K562 (cell line): ENCODE data around the gene LPA. TPM values are rescaled to one million over a fixed set of nuclear protein-coding genes. Genes with fewer than 3 reads are reported as not detected.

Experiments used
- ATAC-seq: fragments of 200-7000 bp; cut with Tn5 transposase; 3 replicates; pipeline ENCODE4 v1.9.1; 2020; ENCODE audit warnings: moderate library complexity
- BruUV-seq: library from RNA; stranded (reverse); fragments of 400-500 nt; replicated peaks from 2 replicates; lab custom pipeline; 2021; lab: Mats Ljungman, UMichigan
- CTCF ChIA-PET: fragments of 300-600 bp; formaldehyde crosslinking; extraction: SDS; loops from one replicate; lab custom pipeline; 2021; ENCODE audit warnings: low intra/inter-chr PET ratio; lab: Yijun Ruan, JAX
- POLR2A ChIA-PET: fragments of 300-600, 350-650 bp; sonication (Branson Sonifier 250); formaldehyde crosslinking; extraction: SDS; loops from one replicate; lab custom pipeline; 2021; ENCODE audit warnings: antibody characterized with exemption, inconsistent platforms; lab: Yijun Ruan, JAX
- DNase-seq, 4 experiments: peaks; one replicate each; pipeline versions ENCODE4 v3.0.0 to v3.0.0-alpha.2; 2011 to 2018; ENCODE audit warnings: low spot score in 3 of 4, mixed read lengths in 3 of 4; ENCODE audit errors: extremely low read depth in 1 of 4
- FAIRE-seq: peaks from 2 replicates; lab custom pipeline; 2011; peaks lifted over from hg19 to GRCh38; lab: Jason Lieb, UNC
- H2AFZ ChIP-seq: 2 replicates; pipeline ENCODE4 v1.6.0; 2011; ENCODE audit warnings: low read depth, low read length, control low read depth, inconsistent platforms
- H3K27ac ChIP-seq: fragments of 200-600 bp; 3 replicates; pipeline ENCODE4 v1.8.0; 2011; ENCODE audit warnings: low read depth, mild to moderate bottlenecking, control low read depth, inconsistent platforms, low read length, moderate library complexity, mixed read lengths; ENCODE audit errors: extremely low read depth
- H3K27me3 ChIP-seq, 2 experiments: fragments of 300-600 bp in 1 of 2; 2 replicates in 1 of 2; 3 replicates in 1 of 2; pipeline versions ENCODE4 v1.6.0 to v1.8.0; 2011; ENCODE audit warnings: inconsistent platforms in 2 of 2, low read length in 2 of 2, mild to moderate bottlenecking in 1 of 2, mixed read lengths in 1 of 2, moderate library complexity in 1 of 2; ENCODE audit not compliant: control insufficient read depth in 2 of 2, insufficient read depth in 2 of 2
- H3K36me3 ChIP-seq: fragments of 300-600 bp; 3 replicates; pipeline ENCODE4 v1.8.0; 2011; ENCODE audit warnings: mild to moderate bottlenecking, low read length, inconsistent platforms; ENCODE audit not compliant: control insufficient read depth, insufficient read depth
- H3K4me1 ChIP-seq, 2 experiments: fragments of 200-600 bp in 1 of 2; replicated peaks in 1 of 2; 2 replicates in 1 of 2; 3 replicates in 1 of 2; pipeline versions ENCODE4 v1.5.1 to v1.8.0; 2011; ENCODE audit warnings: inconsistent platforms in 2 of 2, low read length in 2 of 2, mild to moderate bottlenecking in 1 of 2, mixed read lengths in 1 of 2, moderate library complexity in 1 of 2; ENCODE audit not compliant: control insufficient read depth in 2 of 2, insufficient read depth in 2 of 2
- H3K4me2 ChIP-seq: 2 replicates; pipeline ENCODE4 v1.6.1; 2011; ENCODE audit warnings: low read length, control low read depth, inconsistent platforms, mixed read lengths; ENCODE audit not compliant: insufficient read depth
- H3K4me3 ChIP-seq: fragments of 200-600 bp; sonication (generic), shearing (Covaris generic); 2 replicates; pipeline ENCODE4 v1.5.1; 2016; ENCODE audit warnings: control low read depth, inconsistent platforms
- H3K79me2 ChIP-seq: fragments of 200-600 bp; 3 replicates; pipeline ENCODE4 v1.8.0; 2011; ENCODE audit warnings: low read length, inconsistent platforms; ENCODE audit not compliant: control insufficient read depth, insufficient read depth
- H3K9ac ChIP-seq, 2 experiments: 2 replicates each; pipeline versions ENCODE4 v1.6.0 to v1.6.1; 2011; ENCODE audit warnings: low read depth in 2 of 2, low read length in 2 of 2, control low read depth in 1 of 2, inconsistent platforms in 1 of 2, mild to moderate bottlenecking in 1 of 2, mixed read lengths in 1 of 2; ENCODE audit not compliant: insufficient read depth in 1 of 2
- H3K9me1 ChIP-seq: one replicate; pipeline ENCODE4 v1.6.0; 2011; ENCODE audit warnings: inconsistent platforms, mild to moderate bottlenecking, low read length, moderate library complexity; ENCODE audit not compliant: control insufficient read depth, insufficient read depth
- H3K9me3 ChIP-seq: replicated peaks from 2 replicates; pipeline ENCODE4 v1.5.1; 2011; ENCODE audit warnings: low read depth, low read length, inconsistent platforms; ENCODE audit not compliant: control insufficient read depth, insufficient read depth
- H4K20me1 ChIP-seq: replicated peaks from 2 replicates; pipeline ENCODE4 v1.6.1; 2011; ENCODE audit warnings: low read length, inconsistent platforms, mixed read lengths; ENCODE audit not compliant: control insufficient read depth, insufficient read depth
- E2F3 ChIP-seq: fragments of 250-450 bp; sonication (Bioruptor Pico); IDR thresholded peaks from 2 replicates; pipeline ENCODE4 v1.4.0; 2020; ENCODE audit warnings: mild to moderate bottlenecking
- MCM2 ChIP-seq: fragments of 450-650 bp; IDR thresholded peaks from 2 replicates; pipeline ENCODE4 v1.6.1; 2017; ENCODE audit warnings: low read depth, mild to moderate bottlenecking
- MYNN ChIP-seq, 2 experiments: sonication (generic); formaldehyde crosslinking in 1 of 2; IDR thresholded peaks; 2 replicates each; pipeline versions ENCODE4 v1.5.0 to v1.6.1; 2016 to 2020; ENCODE audit warnings: antibody characterized with exemption in 1 of 2, missing genetic modification reagents in 1 of 2
- NFYB ChIP-seq: IDR thresholded peaks from 2 replicates; pipeline ENCODE4 v1.6.1; 2011; ENCODE audit warnings: mild to moderate bottlenecking, moderate library complexity; ENCODE audit not compliant: insufficient read length; ENCODE audit errors: extremely low read depth
- SETDB1 ChIP-seq: IDR thresholded peaks from one replicate; pipeline ENCODE4 v1.6.1; 2012; ENCODE audit warnings: low read length, control low read depth, inconsistent platforms
- TEAD2 ChIP-seq: fragments of 450-650 bp; IDR thresholded peaks from 2 replicates; pipeline ENCODE4 v1.6.1; 2016; ENCODE audit warnings: missing genetic modification characterization, control low read depth, missing compliant biosample characterization
- ZNF184 ChIP-seq: sonication (generic); formaldehyde crosslinking; IDR thresholded peaks from 2 replicates; pipeline ENCODE4 v1.5.0; 2020; ENCODE audit warnings: missing genetic modification reagents
- ZNF224 ChIP-seq: sonication (generic); formaldehyde crosslinking; IDR thresholded peaks from 2 replicates; pipeline ENCODE4 v1.8.0; 2022; ENCODE audit warnings: mild to moderate bottlenecking, missing genetic modification reagents
- ZNF584 ChIP-seq: fragments of 200-800 bp; sonication (Bioruptor generic); IDR thresholded peaks from 2 replicates; pipeline ENCODE4 v1.6.1; 2016; ENCODE audit warnings: low read depth, mild to moderate bottlenecking, missing genetic modification characterization, missing compliant biosample characterization
- ZNF586 ChIP-seq: fragments of 450-650 bp; formaldehyde crosslinking; conservative IDR thresholded peaks from 2 replicates; pipeline ENCODE4 v1.4.0; 2020; ENCODE audit warnings: mild to moderate bottlenecking, moderate library complexity
- ZSCAN32 ChIP-seq: fragments of 450-650 bp; formaldehyde crosslinking; IDR thresholded peaks from 2 replicates; pipeline ENCODE4 v1.4.0; 2020; ENCODE audit warnings: mild to moderate bottlenecking, moderate library complexity
- WGBS: fragments of 100-300 bp; shearing (Covaris generic); methylation state at CpG from one replicate; pipeline ENCODE4 v1.1.6; 2016; ENCODE audit warnings: low coverage, mixed read lengths; ENCODE audit not compliant: insufficient coverage; ENCODE audit errors: missing lambda C conversion rate; 5-methylcytosine and 5-hydroxymethylcytosine counted together
- in situ Hi-C: fragments of 300-500 bp; cut with MboI; formaldehyde crosslinking; loops from 4 replicates; pipeline ENCODE4 v1.15.0; 2018; ENCODE audit warnings: inconsistent platforms, mixed read lengths
- intact Hi-C: fragments of 100-400 bp; cut with micrococcal nuclease; formaldehyde crosslinking; loops from 2 replicates; pipeline ENCODE4 v1.14.2; 2022
- polyA plus RNA-seq, 8 experiments: library from polyadenylated mRNA; depleted of rRNA in 4 of 8; stranded (reverse) in 5 of 8; unstranded in 3 of 8; fragments of >200 nt; fragmentation: Nextera tagmentation in 2 of 8; fragmentation: Illumina TruSeq in 1 of 8; extraction: Ambion mirVana in 2 of 8; extraction: Trizol in 1 of 8; gene quantifications; 2 replicates each; pipeline versions ENCODE4 v1.2.1 to v1.2.3, GENCODE V29; 2011 to 2014; ENCODE audit warnings: inconsistent platforms in 1 of 8, missing spikeins in 1 of 8
- total RNA-seq, 7 experiments: library from RNA; depleted of rRNA in 6 of 7; stranded (reverse); fragments of >200 nt in 6 of 7; fragmentation: Illumina TruSeq in 2 of 7; extraction: Trizol in 2 of 7; gene quantifications; 2 replicates each; pipeline versions ENCODE4 v1.2.1 to v1.2.3, GENCODE V29; 2011 to 2021; ENCODE audit warnings: low replicate concordance in 1 of 7
- TF ChIP-seq, protein P1 (sequence below): IDR thresholded peaks from 2 replicates; pipeline ENCODE4 v1.6.1; 2011; ENCODE audit warnings: borderline replicate concordance, low read depth, mild to moderate bottlenecking, moderate library complexity, low read length; ENCODE audit not compliant: insufficient read depth, poor library complexity, severe bottlenecking

LPA gene
- total and polyA plus RNA-seq, 9 of the 15 experiments (the other 6 are each of a cell fraction or from before 2014, with no cell fraction given): 0.01 to 0.18 (median 0.07) TPM; not detected in 6

DNA sequence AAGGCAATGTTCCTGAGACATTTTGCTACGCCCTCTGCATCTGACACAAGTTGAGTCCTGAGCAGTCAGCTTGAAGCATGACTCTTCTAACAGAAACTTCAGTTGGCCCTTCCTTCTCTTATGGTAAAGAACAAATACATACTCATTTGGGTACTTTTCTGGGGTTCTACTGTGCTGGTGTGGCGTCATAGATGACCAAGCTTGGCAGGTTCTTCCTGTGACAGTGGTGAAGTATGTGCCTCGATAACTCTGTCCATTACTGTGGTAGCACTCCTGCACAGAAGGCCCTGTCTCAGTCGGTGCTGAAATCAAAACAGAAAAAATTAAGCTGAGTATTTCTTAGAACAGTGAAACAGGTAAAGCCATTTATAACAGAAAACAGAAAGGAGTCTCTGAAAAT is 163.4 kb downstream of the LPA start:
- in situ Hi-C loops: no loop called here
- Histone ChIP-seq H3K27ac (no peak overlapping the region), H3K9me3 (no peaks in the 10 kb centered on the region), H3K4me3 (no peak overlapping the region), H2AFZ (no peak overlapping the region), H3K27me3 (peaks cover 0 to 5% of the 10 kb centered on the region in 2 experiments; a peak in 1 of 5 replicates), H4K20me1 (no peaks in the 10 kb centered on the region), H3K4me2 (no peak overlapping the region), H3K9me1 (no peaks in the 10 kb centered on the region), H3K9ac (no peak overlapping the region), H3K36me3 (no peaks in the 10 kb centered on the region), H3K79me2 (no peaks in the 10 kb centered on the region), H3K4me1 (no peaks in the 10 kb centered on the region; a peak in 1 of 5 replicates)
- intact Hi-C loops: no loop called here
- ChIA-PET CTCF (no interaction called here), POLR2A (no interaction called here)
- FAIRE-seq: no peak
- BruUV-seq: no TSS peak
- TF ChIP-seq, protein P1, sequence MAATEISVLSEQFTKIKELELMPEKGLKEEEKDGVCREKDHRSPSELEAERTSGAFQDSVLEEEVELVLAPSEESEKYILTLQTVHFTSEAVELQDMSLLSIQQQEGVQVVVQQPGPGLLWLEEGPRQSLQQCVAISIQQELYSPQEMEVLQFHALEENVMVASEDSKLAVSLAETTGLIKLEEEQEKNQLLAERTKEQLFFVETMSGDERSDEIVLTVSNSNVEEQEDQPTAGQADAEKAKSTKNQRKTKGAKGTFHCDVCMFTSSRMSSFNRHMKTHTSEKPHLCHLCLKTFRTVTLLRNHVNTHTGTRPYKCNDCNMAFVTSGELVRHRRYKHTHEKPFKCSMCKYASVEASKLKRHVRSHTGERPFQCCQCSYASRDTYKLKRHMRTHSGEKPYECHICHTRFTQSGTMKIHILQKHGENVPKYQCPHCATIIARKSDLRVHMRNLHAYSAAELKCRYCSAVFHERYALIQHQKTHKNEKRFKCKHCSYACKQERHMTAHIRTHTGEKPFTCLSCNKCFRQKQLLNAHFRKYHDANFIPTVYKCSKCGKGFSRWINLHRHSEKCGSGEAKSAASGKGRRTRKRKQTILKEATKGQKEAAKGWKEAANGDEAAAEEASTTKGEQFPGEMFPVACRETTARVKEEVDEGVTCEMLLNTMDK: no peak
- TF ChIP-seq ZNF224 (no peak), ZNF584 (CRISPR knock-in tag) (no peak), E2F3 (CRISPR knock-in tag) (no peak), TEAD2 (no peak), MYNN (IDR thresholded peaks at IDR 0.05) (no peak), MYNN (CRISPR knock-in tag; IDR thresholded peaks at IDR 0.05) (no peak), NFYB (no peak), ZNF586 (CRISPR knock-in tag) (no peak), MCM2 (no peak), ZNF184 (CRISPR knock-in tag) (no peak), SETDB1 (no peak), ZSCAN32 (no peak)
- WGBS: 4% methylated on average over 4 of the region's 4 CpGs
- no peak for ATAC-seq
- no peak for DNase-seq
